Hepatocyte (in vitro differentiated cells): ENCODE measurements around the gene UBQLN1. TPM values are rescaled to one million over a fixed set of nuclear protein-coding genes. Genes with fewer than 3 reads are reported as not detected.
"Not testable (repeated sequence)": the region's sequence is repeated elsewhere in the genome, so short reads cannot be mapped to it uniquely, and the experiment has no call there.

Source experiments
- DNase-seq: peaks from one replicate; pipeline ENCODE4 v3.0.0-alpha.2; 2016; ENCODE audit warnings: low spot score
- H2AFZ ChIP-seq: fragments of 200-600 bp; sonication (generic); 2 replicates; pipeline ENCODE4 v1.6.0; 2016; ENCODE audit warnings: antibody characterized with exemption, mild to moderate bottlenecking
- H3K27ac ChIP-seq: fragments of 200-600 bp; sonication (generic); 2 replicates; pipeline ENCODE4 v1.5.1; 2016; ENCODE audit warnings: mild to moderate bottlenecking
- H3K27me3 ChIP-seq: fragments of 200-600 bp; sonication (generic); 2 replicates; pipeline ENCODE4 v1.6.1; 2016
- H3K36me3 ChIP-seq: fragments of 200-600 bp; sonication (generic); replicated peaks from 2 replicates; pipeline ENCODE4 v1.5.1; 2016; ENCODE audit warnings: low read depth; ENCODE audit not compliant: insufficient read depth
- H3K4me1 ChIP-seq: fragments of 200-600 bp; sonication (generic); 2 replicates; pipeline ENCODE4 v1.5.1; 2016; ENCODE audit warnings: mild to moderate bottlenecking, moderate library complexity; ENCODE audit not compliant: insufficient read depth
- H3K4me2 ChIP-seq: fragments of 200-600 bp; sonication (generic); 2 replicates; pipeline ENCODE4 v1.6.0; 2016
- H3K4me3 ChIP-seq: fragments of 200-600 bp; sonication (generic); 2 replicates; pipeline ENCODE4 v1.5.1; 2016; ENCODE audit warnings: mild to moderate bottlenecking
- H3K79me2 ChIP-seq: fragments of 200-600 bp; sonication (generic); 2 replicates; pipeline ENCODE4 v1.6.0; 2017; ENCODE audit warnings: mild to moderate bottlenecking
- H3K9me2 ChIP-seq: fragments of 200-600 bp; sonication (generic); replicated peaks from 2 replicates; pipeline ENCODE4 v1.6.0; 2017; ENCODE audit warnings: mild to moderate bottlenecking; ENCODE audit not compliant: insufficient read depth
- H3K9me3 ChIP-seq: fragments of 200-600 bp; sonication (generic); 2 replicates; pipeline ENCODE4 v1.5.1; 2016; ENCODE audit warnings: low read depth, mild to moderate bottlenecking
- H4K20me1 ChIP-seq: fragments of 200-600 bp; sonication (generic); 2 replicates; pipeline ENCODE4 v1.6.0; 2016; ENCODE audit warnings: mild to moderate bottlenecking; ENCODE audit not compliant: insufficient read depth, poor library complexity, severe bottlenecking
- CTCF ChIP-seq: fragments of 200-600 bp; sonication (generic); IDR thresholded peaks from 2 replicates; pipeline ENCODE4 v1.5.1; 2016; ENCODE audit warnings: antibody characterized with exemption, mild to moderate bottlenecking; ENCODE audit not compliant: poor library complexity
- EZH2 ChIP-seq: fragments of 200-600 bp; sonication (generic); IDR thresholded peaks from 2 replicates; pipeline ENCODE4 v1.6.1; 2016; ENCODE audit warnings: antibody characterized with exemption, mild to moderate bottlenecking, borderline replicate concordance
- EZH2phosphoT487 ChIP-seq: fragments of 200-600 bp; sonication (generic); IDR thresholded peaks from one replicate; pipeline ENCODE4 v1.6.1; 2018; ENCODE audit warnings: antibody characterized with exemption, mild to moderate bottlenecking, low read depth, moderate library complexity; ENCODE audit not compliant: unreplicated experiment, severe bottlenecking
- WGBS: methylation state at CpG from one replicate; pipeline ENCODE4 v1.1.6; 2016; ENCODE audit warnings: low lambda C conversion rate; ENCODE audit errors: missing lambda C conversion rate; 5-methylcytosine and 5-hydroxymethylcytosine counted together
- polyA plus RNA-seq: library from polyadenylated mRNA; unstranded; fragments of >200 nt; fragmentation: Nextera tagmentation; extraction: Ambion mirVana; gene quantifications from 2 replicates; pipeline ENCODE4 v1.2.1, GENCODE V29; 2016
- total RNA-seq: library from RNA; depleted of rRNA; stranded (reverse); fragments of >200 nt; gene quantifications from 2 replicates; pipeline ENCODE4 v1.2.3, GENCODE V29; 2014

Gene UBQLN1
- total and polyA plus RNA-seq, 2 experiments from 2014 or later, result 42.6 to 97.1 TPM

DNA sequence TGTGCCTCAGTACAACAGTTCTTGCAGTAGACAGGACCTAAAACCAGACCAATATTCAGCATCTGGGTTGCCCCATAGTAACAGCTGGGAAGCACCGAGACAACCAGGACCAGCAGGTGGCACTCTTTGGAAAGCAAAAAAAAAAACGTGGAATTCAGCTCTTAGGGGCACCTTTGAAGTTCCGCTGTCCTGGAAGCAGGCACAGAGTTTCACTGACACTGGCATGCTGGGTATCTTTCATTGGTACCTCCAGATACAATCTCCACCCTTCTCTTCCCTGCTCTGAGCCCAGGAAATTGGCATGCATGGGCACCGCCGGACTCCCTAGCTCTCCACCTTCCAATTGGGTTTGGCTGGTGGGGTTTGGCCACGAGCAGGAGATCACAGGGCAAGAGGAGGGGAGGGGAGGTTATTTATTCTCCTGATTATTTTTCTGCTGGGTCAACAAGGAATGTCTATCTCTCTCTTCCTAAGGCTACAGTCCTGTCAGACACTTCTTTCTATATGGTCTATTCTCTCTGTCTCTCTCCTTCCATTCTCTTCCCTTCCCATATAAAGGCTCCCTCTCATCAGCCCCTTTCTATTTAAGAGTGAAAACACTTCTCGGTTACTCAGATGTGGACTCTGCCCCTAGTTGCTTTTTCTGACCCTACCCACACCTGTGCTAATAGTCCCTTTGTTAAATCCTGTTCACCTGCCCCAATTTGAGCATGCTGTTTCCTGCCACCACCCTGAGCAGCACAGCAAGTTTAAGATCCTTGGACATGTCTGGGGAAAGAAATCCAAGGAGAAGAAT, 86.7 kb downstream of the UBQLN1 start:
- peaks cover 8% of the 10 kb centered on the region for H3K79me2 ChIP-seq
- H3K9me2 ChIP-seq, result no peaks in the 10 kb centered on the region
- H3K4me1 ChIP-seq, result peaks cover 17% of the 10 kb centered on the region
- no peaks in the 10 kb centered on the region for H3K36me3 ChIP-seq
- peak overlapping the region; percentile 4 for H2AFZ ChIP-seq
- H3K27me3 ChIP-seq, result no peaks in the 10 kb centered on the region
- TF ChIP-seq EZH2phosphoT487, result no peak
- peak; percentile 68 for TF ChIP-seq CTCF
- H4K20me1 ChIP-seq, result no peaks in the 10 kb centered on the region
- peak overlapping the region; percentile 72 for H3K27ac ChIP-seq
- 15% methylated on average over 7 of the region's 7 CpGs for WGBS
- no peak overlapping the region for H3K4me3 ChIP-seq
- peak; percentile 77 for DNase-seq
- H3K9me3 ChIP-seq, result no peaks in the 10 kb centered on the region
- peak overlapping the region; percentile 71 for H3K4me2 ChIP-seq

DNA sequence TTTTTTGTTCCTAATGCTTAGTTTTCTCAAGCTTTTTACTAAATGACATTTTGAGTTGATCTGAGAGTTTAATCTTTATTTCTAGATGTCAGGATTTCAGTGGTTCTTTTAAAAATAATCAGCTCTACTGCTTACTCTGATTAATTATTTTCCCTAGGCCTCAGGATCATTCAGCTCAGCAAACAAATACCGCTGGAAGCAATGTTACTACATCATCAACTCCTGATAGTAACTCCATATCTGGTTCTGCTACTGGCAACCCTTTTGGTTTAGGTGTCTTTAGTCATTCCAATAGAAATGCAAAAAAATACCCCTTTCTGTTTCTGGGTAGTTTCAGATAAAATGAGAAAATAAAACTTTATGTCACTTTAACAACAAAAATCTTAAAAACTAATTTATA, 90.5 kb downstream of the UBQLN1 start:
- WGBS, result 47% methylated on average over 1 of the region's 1 CpG
- no peak for TF ChIP-seq EZH2
- TF ChIP-seq CTCF, result no peak
- no peak for TF ChIP-seq EZH2phosphoT487
- DNase-seq, result no peak

GRCh38 chr9:83613298-83613697, 94.5 kb downstream of the UBQLN1 start:
- not testable (repeated sequence) for H3K4me1 ChIP-seq
- WGBS, result 96% methylated on average over 3 of the region's 3 CpGs

More for the DNA sequence above, 90.5 kb downstream of the UBQLN1 start:
- H4K20me1 ChIP-seq, result no peaks in the 10 kb centered on the region
- H3K36me3 ChIP-seq, result no peaks in the 10 kb centered on the region
- H2AFZ ChIP-seq, result no peak overlapping the region
- H3K79me2 ChIP-seq, result no peaks in the 10 kb centered on the region
- H3K4me3 ChIP-seq, result no peak overlapping the region
- H3K9me3 ChIP-seq, result no peaks in the 10 kb centered on the region
- no peak overlapping the region for H3K27ac ChIP-seq
- H3K4me1 ChIP-seq, result peaks cover 4% of the 10 kb centered on the region
- H3K27me3 ChIP-seq, result no peaks in the 10 kb centered on the region
- H3K4me2 ChIP-seq, result no peak overlapping the region
- H3K9me2 ChIP-seq, result no peaks in the 10 kb centered on the region

More at GRCh38 chr9:83613298-83613697, 94.5 kb downstream of the UBQLN1 start:
- H3K4me2 ChIP-seq, H3K36me3 ChIP-seq, H3K9me3 ChIP-seq, H3K79me2 ChIP-seq, H3K27me3 ChIP-seq, H3K9me2 ChIP-seq, H4K20me1 ChIP-seq, DNase-seq, H3K4me3 ChIP-seq, H3K27ac ChIP-seq, H2AFZ ChIP-seq: not testable (repeated sequence)

Other genes starting within 250 kb of the UBQLN1 start
- 6.5 and 7.0 TPM in 2 replicates for gene FRMD3, start 169.6 kb downstream of the UBQLN1 start, total RNA-seq
- gene FRMD3, start 169.6 kb downstream of the UBQLN1 start, polyA plus RNA-seq, result 3.7 and 3.9 TPM in 2 replicates
- 5.3 and 11.1 TPM in 2 replicates for gene IDNK, start 84.8 kb downstream of the UBQLN1 start, total RNA-seq
- 8.7 and 10.5 TPM in 2 replicates for gene IDNK, start 84.8 kb downstream of the UBQLN1 start, polyA plus RNA-seq
- gene GKAP1, start 109.8 kb upstream of the UBQLN1 start, total RNA-seq, result 2.0 and 5.7 TPM in 2 replicates
- gene GKAP1, start 109.8 kb upstream of the UBQLN1 start, polyA plus RNA-seq, result 5.0 and 8.8 TPM in 2 replicates
- gene KIF27, start 213.5 kb upstream of the UBQLN1 start, total RNA-seq, result 4.4 and 4.6 TPM in 2 replicates
- 5.1 and 6.2 TPM in 2 replicates for gene KIF27, start 213.5 kb upstream of the UBQLN1 start, polyA plus RNA-seq